ENCODE data around the gene FGD4. TPM values are rescaled to one million over a fixed set of nuclear protein-coding genes. Genes with fewer than 3 reads are reported as not detected.
A peak's percentile ranks its signal among the peaks of the same experiment; 100 is the strongest.
"Not testable (repeated sequence)": the region's sequence is repeated elsewhere in the genome, so short reads cannot be mapped to it uniquely, and the experiment has no call there.

The FGD4 gene
- total and polyA plus RNA-seq, 4 donors, result 16.2 to 49.0 (median 26.7) TPM

GRCh38 chr12:32522331-32523221 lies 123.2 kb downstream of the FGD4 start:
- Histone ChIP-seq H3K27ac (ENCODE audit: low read depth, low read length) (peak overlapping the region; percentile 71), H3K4me3 (ENCODE audit: low read depth, low read length) (no peak overlapping the region), H3K4me1 (ENCODE audit: control insufficient read depth, insufficient read depth, low read length) (peaks cover 5% of the 10 kb centered on the region), H3K36me3 (ENCODE audit: control insufficient read depth, insufficient read depth, low read length) (peaks cover 2% of the 10 kb centered on the region), H3K9me3 (ENCODE audit: control insufficient read depth, insufficient read depth, low read length) (no peaks in the 10 kb centered on the region), H3K27me3 (ENCODE audit: control insufficient read depth, insufficient read depth, low read length) (no peaks in the 10 kb centered on the region)
- peak in 1 of 6 donors; percentile 32 for DNase-seq (ENCODE audit: low read depth in 4 of 6, low spot score in 6 of 6)
- 30% methylated on average over 1 of the region's 5 CpGs for WGBS (ENCODE audit: insufficient coverage)

- 83% methylated on average over 6 of the region's 20 CpGs for WGBS (ENCODE audit: insufficient coverage)
- not testable (repeated sequence) for H3K4me1 ChIP-seq (ENCODE audit: control insufficient read depth, insufficient read depth, low read length); H3K27me3 ChIP-seq (ENCODE audit: control insufficient read depth, insufficient read depth, low read length); H3K36me3 ChIP-seq (ENCODE audit: control insufficient read depth, insufficient read depth, low read length); H3K27ac ChIP-seq (ENCODE audit: low read depth, low read length); H3K9me3 ChIP-seq (ENCODE audit: control insufficient read depth, insufficient read depth, low read length); DNase-seq (ENCODE audit: low read depth in 4 of 6, low spot score in 6 of 6); H3K4me3 ChIP-seq (ENCODE audit: low read depth, low read length)
Measured at GRCh38 chr12:32525802-32526201, 126.4 kb downstream of the FGD4 start.

GRCh38 chr12:32526343-32526742 lies 127.0 kb downstream of the FGD4 start:
- not testable (repeated sequence) for H3K9me3 ChIP-seq (ENCODE audit: control insufficient read depth, insufficient read depth, low read length); H3K27me3 ChIP-seq (ENCODE audit: control insufficient read depth, insufficient read depth, low read length); H3K4me1 ChIP-seq (ENCODE audit: control insufficient read depth, insufficient read depth, low read length); H3K36me3 ChIP-seq (ENCODE audit: control insufficient read depth, insufficient read depth, low read length); H3K4me3 ChIP-seq (ENCODE audit: low read depth, low read length); H3K27ac ChIP-seq (ENCODE audit: low read depth, low read length); DNase-seq (ENCODE audit: low read depth in 4 of 6, low spot score in 6 of 6)
- WGBS (ENCODE audit: insufficient coverage), result 62% methylated on average over 4 of the region's 9 CpGs

- Histone ChIP-seq H3K4me3 (ENCODE audit: low read depth, low read length) (no peak overlapping the region), H3K4me1 (ENCODE audit: control insufficient read depth, insufficient read depth, low read length) (peaks cover 7% of the 10 kb centered on the region), H3K27ac (ENCODE audit: low read depth, low read length) (no peak overlapping the region), H3K27me3 (ENCODE audit: control insufficient read depth, insufficient read depth, low read length) (no peaks in the 10 kb centered on the region), H3K36me3 (ENCODE audit: control insufficient read depth, insufficient read depth, low read length) (no peaks in the 10 kb centered on the region), H3K9me3 (ENCODE audit: control insufficient read depth, insufficient read depth, low read length) (no peaks in the 10 kb centered on the region)
- DNase-seq (ENCODE audit: low read depth in 4 of 6, low spot score in 6 of 6), result no peak
- no CpG with 5 or more reads among the region's 1 CpG for WGBS (ENCODE audit: insufficient coverage)
Measured at GRCh38 chr12:32532422-32532821, 133.1 kb downstream of the FGD4 start.

- Histone ChIP-seq H3K9me3 (ENCODE audit: control insufficient read depth, insufficient read depth, low read length) (no peaks in the 10 kb centered on the region), H3K4me3 (ENCODE audit: low read depth, low read length) (no peak overlapping the region), H3K27me3 (ENCODE audit: control insufficient read depth, insufficient read depth, low read length) (no peaks in the 10 kb centered on the region), H3K27ac (ENCODE audit: low read depth, low read length) (no peak overlapping the region), H3K4me1 (ENCODE audit: control insufficient read depth, insufficient read depth, low read length) (peaks cover 7% of the 10 kb centered on the region), H3K36me3 (ENCODE audit: control insufficient read depth, insufficient read depth, low read length) (no peaks in the 10 kb centered on the region)
- no peak for DNase-seq (ENCODE audit: low read depth in 4 of 6, low spot score in 6 of 6)
Measured at GRCh38 chr12:32532951-32533350, 133.6 kb downstream of the FGD4 start.

GRCh38 chr12:32533506-32533905 lies 134.1 kb downstream of the FGD4 start:
- WGBS (ENCODE audit: insufficient coverage), result 83% methylated on average over 5 of the region's 10 CpGs
- not testable (repeated sequence) for H3K36me3 ChIP-seq (ENCODE audit: control insufficient read depth, insufficient read depth, low read length); H3K27ac ChIP-seq (ENCODE audit: low read depth, low read length); H3K4me1 ChIP-seq (ENCODE audit: control insufficient read depth, insufficient read depth, low read length); H3K9me3 ChIP-seq (ENCODE audit: control insufficient read depth, insufficient read depth, low read length); H3K27me3 ChIP-seq (ENCODE audit: control insufficient read depth, insufficient read depth, low read length); H3K4me3 ChIP-seq (ENCODE audit: low read depth, low read length); DNase-seq (ENCODE audit: low read depth in 4 of 6, low spot score in 6 of 6)

- peak in 1 of 6 donors; percentile 41 for DNase-seq (ENCODE audit: low read depth in 4 of 6, low spot score in 6 of 6)
- Histone ChIP-seq H3K4me1 (ENCODE audit: control insufficient read depth, insufficient read depth, low read length) (peaks cover 7% of the 10 kb centered on the region), H3K27me3 (ENCODE audit: control insufficient read depth, insufficient read depth, low read length) (no peaks in the 10 kb centered on the region), H3K9me3 (ENCODE audit: control insufficient read depth, insufficient read depth, low read length) (no peaks in the 10 kb centered on the region), H3K4me3 (ENCODE audit: low read depth, low read length) (peak overlapping the region; percentile 1), H3K27ac (ENCODE audit: low read depth, low read length) (peak overlapping the region; percentile 62), H3K36me3 (ENCODE audit: control insufficient read depth, insufficient read depth, low read length) (no peaks in the 10 kb centered on the region)
- WGBS (ENCODE audit: insufficient coverage), result 20% methylated on average over 2 of the region's 6 CpGs
Measured at GRCh38 chr12:32533971-32534590, 134.7 kb downstream of the FGD4 start.

- no peaks in the 10 kb centered on the region for H3K9me3 ChIP-seq (ENCODE audit: control insufficient read depth, insufficient read depth, low read length)
- H3K4me1 ChIP-seq (ENCODE audit: control insufficient read depth, insufficient read depth, low read length), result peaks cover 7% of the 10 kb centered on the region
- peak overlapping the region; percentile 71 for H3K27ac ChIP-seq (ENCODE audit: low read depth, low read length)
- H3K4me3 ChIP-seq (ENCODE audit: low read depth, low read length), result peak overlapping the region; percentile 1
- H3K27me3 ChIP-seq (ENCODE audit: control insufficient read depth, insufficient read depth, low read length), result no peaks in the 10 kb centered on the region
- no peak for DNase-seq (ENCODE audit: low read depth in 4 of 6, low spot score in 6 of 6)
- WGBS (ENCODE audit: insufficient coverage), result no CpG with 5 or more reads among the region's 1 CpG
- H3K36me3 ChIP-seq (ENCODE audit: control insufficient read depth, insufficient read depth, low read length), result no peaks in the 10 kb centered on the region
Measured at GRCh38 chr12:32534698-32535097, 135.3 kb downstream of the FGD4 start.

GRCh38 chr12:32535288-32535999 lies 136.1 kb downstream of the FGD4 start:
- H3K4me3 ChIP-seq (ENCODE audit: low read depth, low read length), result peak overlapping the region; percentile 19
- H3K9me3 ChIP-seq (ENCODE audit: control insufficient read depth, insufficient read depth, low read length), result no peaks in the 10 kb centered on the region
- DNase-seq (ENCODE audit: low read depth in 4 of 6, low spot score in 6 of 6), result peak in 4 of 6 donors; percentile 53 to 88 (median 77)
- WGBS (ENCODE audit: insufficient coverage), result 30% methylated on average over 2 of the region's 6 CpGs
- no peaks in the 10 kb centered on the region for H3K27me3 ChIP-seq (ENCODE audit: control insufficient read depth, insufficient read depth, low read length)
- H3K27ac ChIP-seq (ENCODE audit: low read depth, low read length), result peak overlapping the region; percentile 71
- peaks cover 7% of the 10 kb centered on the region for H3K4me1 ChIP-seq (ENCODE audit: control insufficient read depth, insufficient read depth, low read length)
- no peaks in the 10 kb centered on the region for H3K36me3 ChIP-seq (ENCODE audit: control insufficient read depth, insufficient read depth, low read length)

Measured in spinal cord (tissue), 10 donors.